Astrocyte (in vitro differentiated cells and primary cell): ENCODE measurements around the gene SNX6.

Experiments
- EZH2 ChIP-seq: IDR thresholded peaks from 2 replicates; pipeline ENCODE4 v1.6.1; 2012; ENCODE audit warnings: mild to moderate bottlenecking, low read length, inconsistent platforms; ENCODE audit not compliant: insufficient read depth
- TF ChIP-seq, protein P1 (sequence below): IDR thresholded peaks from 2 replicates; pipeline ENCODE4 v1.5.1; 2011; ENCODE audit warnings: low read depth, mild to moderate bottlenecking, inconsistent platforms, low read length, moderate library complexity; ENCODE audit not compliant: insufficient read depth

GRCh38 chr14:34643361-34643760 lies 13.4 kb upstream of the SNX6 start:
- TF ChIP-seq EZH2 = no peak
- TF ChIP-seq, protein P1, sequence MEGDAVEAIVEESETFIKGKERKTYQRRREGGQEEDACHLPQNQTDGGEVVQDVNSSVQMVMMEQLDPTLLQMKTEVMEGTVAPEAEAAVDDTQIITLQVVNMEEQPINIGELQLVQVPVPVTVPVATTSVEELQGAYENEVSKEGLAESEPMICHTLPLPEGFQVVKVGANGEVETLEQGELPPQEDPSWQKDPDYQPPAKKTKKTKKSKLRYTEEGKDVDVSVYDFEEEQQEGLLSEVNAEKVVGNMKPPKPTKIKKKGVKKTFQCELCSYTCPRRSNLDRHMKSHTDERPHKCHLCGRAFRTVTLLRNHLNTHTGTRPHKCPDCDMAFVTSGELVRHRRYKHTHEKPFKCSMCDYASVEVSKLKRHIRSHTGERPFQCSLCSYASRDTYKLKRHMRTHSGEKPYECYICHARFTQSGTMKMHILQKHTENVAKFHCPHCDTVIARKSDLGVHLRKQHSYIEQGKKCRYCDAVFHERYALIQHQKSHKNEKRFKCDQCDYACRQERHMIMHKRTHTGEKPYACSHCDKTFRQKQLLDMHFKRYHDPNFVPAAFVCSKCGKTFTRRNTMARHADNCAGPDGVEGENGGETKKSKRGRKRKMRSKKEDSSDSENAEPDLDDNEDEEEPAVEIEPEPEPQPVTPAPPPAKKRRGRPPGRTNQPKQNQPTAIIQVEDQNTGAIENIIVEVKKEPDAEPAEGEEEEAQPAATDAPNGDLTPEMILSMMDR = no peak
